Measurements from ENCODE around the gene FOXK2.

The FOXK2 gene

DNA sequence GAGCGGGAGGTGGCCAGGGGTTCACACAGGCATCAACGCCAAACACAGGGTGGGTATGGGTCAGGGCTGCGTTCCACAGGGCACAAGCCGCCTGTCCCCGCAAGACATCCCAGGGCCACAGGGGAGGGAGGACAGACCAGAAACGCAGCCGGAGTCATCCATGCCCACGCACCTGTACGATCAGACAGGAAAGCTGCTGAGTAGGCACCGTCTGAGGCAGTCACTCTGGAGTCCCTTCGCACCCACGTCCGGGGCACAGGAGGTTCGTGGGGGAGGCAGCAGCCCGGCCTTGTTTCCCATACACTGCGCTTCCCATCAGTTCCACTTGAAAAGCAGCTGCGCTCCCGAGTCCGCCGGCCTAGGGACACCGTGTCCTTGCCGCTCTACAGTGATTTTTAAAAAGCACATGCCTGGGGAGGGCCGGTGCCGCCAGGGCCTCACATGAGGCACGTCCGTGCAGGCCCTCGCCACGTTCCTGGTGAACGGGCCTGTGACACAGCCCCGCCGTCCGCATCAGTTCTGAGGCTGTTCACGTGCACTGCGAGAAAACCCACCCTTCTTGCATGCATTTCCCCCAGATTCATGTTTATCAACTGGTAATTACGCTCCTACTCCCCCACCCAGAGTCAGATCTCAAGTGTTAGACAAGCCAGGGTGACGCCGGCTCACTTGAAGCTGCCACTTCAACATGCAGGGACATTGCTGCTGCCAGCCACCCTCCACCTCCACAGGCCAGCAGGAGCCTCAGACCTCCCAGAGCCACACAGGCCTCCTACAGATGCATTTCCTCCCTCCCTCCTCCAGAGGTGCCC lies 94.0 kb downstream of the FOXK2 start:
- DNase-seq: no peak

- DNase-seq: no peak
These were observed 94.6 kb downstream of the FOXK2 start for GRCh38 chr17:82614095-82614631.

DNA sequence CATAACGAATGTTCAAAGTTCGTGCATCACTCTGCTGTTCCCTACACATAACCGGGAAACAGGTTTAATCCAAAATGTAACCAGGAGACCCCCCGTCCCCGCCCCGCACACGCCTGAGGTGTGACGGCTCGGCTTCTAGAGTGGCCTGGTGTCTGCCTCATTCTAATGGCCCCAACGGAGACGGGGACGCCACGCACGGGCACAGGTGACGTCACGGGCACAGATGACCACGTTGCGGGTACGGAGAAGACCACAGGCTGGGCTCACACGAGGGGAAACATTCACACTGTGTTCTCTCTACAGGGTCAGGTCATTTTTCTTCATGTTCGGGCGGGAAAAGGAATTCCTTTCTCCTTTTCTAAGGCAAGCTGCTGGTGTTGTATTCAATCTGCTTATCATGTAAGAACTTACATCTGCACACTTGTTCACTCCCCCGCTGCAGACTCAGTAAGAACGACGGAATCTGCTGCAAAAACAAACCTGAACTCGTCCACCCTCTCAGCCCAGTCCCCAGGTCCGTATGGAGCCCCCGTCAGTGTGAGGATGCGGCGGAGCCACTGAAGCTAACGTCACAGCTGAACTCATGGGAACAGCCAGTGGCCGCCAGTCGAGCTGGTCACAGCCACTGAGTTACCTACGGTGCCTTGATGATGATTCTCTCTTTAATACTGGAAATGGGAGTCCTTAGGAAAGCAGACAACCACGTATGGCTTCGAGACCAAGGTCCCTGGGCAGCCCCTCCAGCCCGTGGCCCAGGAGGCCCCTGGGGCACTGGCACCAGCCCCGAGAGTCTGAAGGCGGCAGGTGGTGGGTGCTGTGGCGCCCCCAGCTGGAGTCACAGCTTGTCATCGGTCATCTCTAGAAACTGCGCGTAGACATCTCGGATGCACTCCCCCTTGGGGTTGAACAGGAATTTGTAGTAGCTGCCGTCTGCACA lies 95.8 kb downstream of the FOXK2 start:
- DNase-seq: no peak

DNA sequence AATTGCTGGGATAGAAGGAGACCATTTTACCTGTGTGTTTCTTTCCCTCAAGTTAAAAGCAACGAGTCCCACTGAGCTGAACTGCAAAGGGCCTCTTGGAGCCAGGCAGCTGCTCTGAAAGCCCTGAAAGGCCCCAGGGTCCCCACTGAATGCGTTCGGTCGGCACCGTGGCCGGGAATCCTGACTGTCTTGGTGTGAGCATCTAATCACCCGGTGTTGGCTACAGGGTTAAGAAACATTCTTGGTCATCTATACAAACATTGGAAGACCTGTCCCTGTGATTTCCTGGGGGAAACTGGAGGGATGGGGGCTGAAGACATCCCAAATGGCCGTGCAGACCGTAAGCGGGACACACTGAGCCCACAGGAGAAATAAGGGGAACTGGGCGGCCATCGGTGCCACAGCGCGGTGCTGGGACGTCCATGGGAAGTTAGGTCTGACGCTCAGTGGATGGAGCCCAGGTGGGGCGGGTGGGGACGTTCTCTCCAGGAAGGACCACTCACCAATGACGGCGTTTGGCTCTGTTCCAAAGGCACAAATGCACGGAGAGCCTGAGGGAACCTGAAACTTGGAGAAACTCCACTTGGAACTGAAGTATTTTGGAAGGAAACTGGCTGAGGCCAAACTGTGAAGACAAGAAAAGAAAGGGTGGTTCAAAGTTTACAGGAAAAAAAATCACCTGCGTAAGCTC lies 96.6 kb downstream of the FOXK2 start:
- no peak for DNase-seq

DNA sequence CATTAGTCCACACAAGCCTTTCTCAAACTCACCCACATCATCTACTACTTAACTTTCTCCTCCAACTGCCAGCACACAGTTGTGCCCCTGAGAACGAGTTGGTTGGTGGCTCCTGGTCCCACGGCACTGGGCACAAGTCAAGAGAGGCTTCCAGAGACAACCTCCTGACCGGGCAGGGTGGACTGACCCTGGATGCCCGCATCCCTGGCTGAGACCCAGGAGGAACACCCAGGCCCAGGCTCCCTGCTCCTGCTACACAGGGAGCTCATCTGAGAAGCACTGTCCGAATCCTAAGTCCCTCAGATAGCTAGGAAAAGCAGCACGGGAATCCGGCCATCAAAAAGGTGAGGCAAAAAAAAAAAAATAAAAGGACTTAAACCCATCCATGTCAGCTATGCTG lies 99.7 kb downstream of the FOXK2 start:
- no peak for DNase-seq

DNA sequence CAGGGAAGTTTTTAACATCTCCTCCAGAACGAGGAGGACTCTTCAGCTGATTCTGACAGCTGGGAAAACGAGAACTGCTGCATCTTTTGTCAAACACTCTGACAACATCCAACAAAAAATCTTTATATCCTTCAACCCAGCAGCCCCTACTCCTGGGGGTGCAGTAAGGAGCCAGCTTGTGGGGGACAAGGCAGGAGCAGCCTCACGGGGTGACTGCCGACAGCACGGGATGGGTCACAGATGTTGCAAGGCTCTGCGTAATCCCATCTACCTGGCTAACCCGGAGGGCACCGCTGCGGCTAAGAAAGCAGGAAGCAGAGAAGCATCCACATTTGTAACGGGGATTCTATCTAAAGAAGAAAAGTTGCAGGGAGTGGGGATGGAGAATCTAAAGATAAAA lies 100.1 kb downstream of the FOXK2 start:
- DNase-seq: no peak

DNA sequence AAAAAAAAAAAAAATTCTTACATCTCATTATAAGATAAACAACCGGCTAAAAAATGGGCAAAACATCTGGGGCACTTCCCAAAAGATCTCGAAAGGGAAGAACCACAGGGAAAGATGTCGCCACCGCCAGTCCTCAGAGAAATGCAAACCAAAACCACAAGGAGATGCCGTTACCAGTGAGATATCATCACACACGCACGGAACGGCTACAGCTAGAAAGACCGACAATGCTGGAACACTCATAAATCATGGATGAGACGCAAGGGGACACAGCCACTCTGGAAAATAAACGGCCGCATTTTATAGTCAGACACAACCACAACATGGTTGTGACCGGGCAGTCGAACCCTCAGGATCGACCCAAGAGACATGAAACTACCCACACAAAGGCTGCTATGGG lies 104.2 kb downstream of the FOXK2 start:
- DNase-seq: no peak

DNA sequence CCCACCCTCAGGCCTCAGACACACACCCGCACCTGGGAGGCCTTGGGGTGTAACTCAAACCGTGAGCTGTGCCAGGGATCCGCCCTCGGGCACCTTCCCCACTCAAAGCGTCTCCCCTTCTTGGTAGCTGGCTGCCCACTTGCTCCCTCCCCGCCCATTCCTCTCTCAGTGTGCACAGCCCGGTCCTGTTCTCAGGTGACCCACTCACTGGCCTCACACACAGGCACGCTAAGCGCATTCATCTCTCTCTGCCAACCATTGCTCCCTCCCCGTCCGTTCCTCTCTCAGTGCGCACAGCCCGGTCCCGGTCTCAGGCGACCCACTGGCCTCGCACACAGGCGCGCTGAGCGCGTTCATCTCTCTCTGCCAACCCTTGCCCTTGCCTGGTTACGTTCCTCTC lies 107.9 kb downstream of the FOXK2 start:
- DNase-seq: no peak

- DNase-seq: no peak
These were observed 110.2 kb downstream of the FOXK2 start for GRCh38 chr17:82629748-82630147.

DNA sequence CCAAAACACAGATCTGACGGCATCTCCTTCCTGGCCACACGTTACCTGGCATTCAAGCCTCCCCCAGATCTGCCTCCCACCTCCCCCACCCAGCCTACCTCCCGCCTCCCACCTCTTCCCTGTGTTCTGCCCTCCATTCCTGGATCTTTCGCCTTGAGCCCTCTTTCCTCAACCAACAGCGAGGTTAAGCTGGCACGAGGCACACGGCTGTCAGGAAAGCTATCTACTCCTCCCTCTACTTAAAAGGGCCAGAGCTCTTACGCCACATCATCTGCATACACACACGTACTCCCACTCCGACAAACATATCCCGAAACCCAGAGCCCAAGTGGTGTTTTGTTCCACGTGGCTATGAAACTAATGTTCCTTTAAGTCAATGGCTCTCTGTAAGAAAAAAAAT lies 110.7 kb downstream of the FOXK2 start:
- DNase-seq: no peak

DNA sequence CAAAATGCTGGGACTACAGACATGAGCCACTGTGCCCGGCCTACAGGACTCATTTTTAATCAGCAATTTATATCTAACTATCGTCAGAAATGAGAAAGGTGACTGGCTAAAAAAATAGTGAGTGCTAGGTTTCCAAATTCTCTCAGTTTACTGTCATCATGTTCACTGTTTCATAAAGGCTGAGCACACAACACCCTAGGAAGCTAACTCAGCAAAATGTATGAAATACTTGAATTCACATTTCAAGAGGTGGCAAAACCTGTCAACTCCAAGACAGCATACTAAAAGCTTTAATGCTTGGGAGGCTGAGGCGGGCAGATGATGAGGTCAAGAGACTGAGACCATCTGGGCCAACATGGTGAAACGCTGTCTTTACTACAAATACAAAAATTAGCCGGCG lies 112.0 kb downstream of the FOXK2 start:
- DNase-seq: no peak

DNA sequence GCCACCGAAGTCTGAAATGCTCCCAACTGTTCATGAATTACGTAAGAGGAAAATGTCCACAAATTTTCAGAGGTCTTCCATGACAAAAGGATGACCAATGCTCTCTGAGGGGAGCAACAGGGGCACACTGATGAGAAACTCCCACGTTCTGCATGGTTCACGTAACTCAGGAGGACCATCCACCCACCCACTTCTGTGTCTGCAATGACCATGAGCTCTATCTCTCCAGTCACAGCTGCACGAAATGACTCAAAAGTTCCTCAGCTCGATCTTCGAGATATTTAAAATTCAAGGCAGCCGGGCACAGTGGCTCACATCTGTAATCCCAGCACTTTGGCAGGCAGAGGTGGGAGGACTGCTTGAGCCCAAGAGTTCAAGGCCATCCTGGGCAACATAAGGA lies 112.9 kb downstream of the FOXK2 start:
- DNase-seq: no peak

DNA sequence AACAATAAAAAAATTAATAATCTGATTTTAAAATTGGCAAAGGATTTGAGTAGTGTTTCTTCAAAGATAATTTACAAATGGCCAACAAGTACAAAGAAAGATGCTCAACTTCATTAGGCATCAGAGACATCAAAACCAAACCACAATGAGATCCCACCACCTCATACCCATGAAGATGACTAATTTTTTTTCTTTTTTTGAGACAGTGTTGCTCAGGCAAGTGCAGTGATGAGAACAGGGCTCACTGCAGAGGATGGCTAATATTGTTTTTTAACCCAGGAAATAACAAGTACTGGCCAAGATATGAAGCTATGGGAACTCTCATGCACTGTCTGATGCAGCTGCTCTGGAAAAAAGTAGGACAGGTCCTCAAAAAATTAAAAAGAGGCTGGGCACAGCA lies 113.8 kb downstream of the FOXK2 start:
- no peak for DNase-seq

DNA sequence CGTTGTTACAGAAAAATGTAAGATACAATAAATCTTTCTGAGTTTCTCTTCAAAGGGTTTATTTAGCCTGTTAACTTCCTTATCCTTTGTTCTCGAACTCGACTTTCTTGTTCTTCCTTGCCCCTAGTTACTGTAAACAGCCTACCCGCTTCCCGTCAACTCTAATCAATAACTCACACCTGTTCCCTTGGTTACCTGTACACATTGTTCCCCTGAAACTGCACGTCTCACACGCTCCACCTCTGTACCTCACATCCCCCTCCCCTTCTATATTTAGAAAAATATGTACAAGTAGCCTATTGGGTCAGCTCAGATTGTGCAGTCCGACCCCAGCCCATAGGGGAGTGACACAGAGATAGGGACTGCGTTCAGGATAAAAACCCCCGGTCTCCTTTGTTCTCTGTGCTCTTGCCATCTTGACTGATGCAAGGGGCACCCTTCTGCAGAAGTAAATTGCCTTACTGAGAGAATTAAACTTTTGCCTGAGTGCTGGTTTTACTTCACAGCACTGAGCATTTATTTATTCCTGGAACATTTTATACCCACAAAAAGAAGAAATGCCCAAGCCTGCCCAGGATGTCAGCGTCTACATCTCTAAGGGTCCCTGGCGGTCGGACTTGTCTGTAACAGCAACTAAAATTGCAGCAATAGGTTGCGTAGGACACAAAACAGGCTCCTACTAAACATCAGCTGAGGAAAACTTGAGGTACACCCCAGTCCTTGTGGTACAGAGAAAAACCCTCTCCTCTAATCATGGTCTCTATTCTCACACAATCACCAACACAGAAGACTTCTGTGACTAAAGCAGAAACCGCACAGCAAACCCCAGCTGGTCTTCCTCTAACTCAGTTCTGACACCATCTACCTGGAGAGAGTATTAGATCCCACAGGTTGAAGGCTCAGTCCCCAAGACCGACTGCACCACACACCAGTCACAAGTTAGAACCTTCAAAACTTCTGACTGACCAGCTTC lies 117.4 kb downstream of the FOXK2 start:
- DNase-seq: peak; percentile 99

GRCh38 chr17:82638183-82638773 lies 118.7 kb downstream of the FOXK2 start:
- DNase-seq: no peak

GRCh38 chr17:82639628-82640027 lies 120.1 kb downstream of the FOXK2 start:
- DNase-seq: no peak

DNA sequence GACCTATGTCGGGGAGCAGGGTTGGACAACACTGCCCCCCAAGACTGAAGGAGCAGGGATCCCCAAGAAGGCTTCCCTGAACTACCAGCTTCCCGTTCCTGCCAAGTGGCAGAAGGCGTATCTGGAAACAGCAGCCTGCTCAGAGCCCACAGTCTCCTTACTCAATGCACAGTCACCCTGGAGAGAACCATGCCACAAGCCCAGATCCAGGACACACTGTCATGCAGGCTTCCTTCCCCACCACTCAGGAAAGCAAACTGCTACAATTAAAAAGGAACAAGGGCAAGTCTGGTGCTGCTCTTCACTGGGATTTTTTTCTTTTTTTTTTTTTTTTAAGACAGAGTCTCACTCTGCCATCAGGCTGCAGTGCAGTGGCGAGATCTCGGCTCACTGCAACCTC lies 120.5 kb downstream of the FOXK2 start:
- DNase-seq: no peak

GRCh38 chr17:82642022-82642421 lies 122.5 kb downstream of the FOXK2 start:
- DNase-seq: no peak

DNA sequence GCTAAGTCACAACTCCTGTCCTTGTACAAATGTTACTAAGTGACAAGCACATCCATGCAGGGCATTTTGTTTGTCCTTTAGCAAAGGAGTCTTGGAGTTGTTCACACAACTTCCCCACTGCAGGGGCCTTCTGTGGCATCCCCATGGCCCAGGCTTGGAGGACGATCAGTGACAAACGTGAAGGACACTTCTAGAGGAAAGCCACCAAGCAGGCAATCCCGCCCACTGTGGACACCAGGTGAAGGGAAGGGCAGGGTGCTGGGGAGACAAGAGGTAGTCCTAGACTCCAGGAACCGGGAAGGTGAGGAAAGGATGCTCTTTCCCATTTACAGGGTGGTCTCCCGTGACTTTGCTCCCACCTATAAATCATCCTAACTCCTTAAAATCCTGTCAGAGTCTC lies 124.6 kb downstream of the FOXK2 start:
- no peak for DNase-seq

DNA sequence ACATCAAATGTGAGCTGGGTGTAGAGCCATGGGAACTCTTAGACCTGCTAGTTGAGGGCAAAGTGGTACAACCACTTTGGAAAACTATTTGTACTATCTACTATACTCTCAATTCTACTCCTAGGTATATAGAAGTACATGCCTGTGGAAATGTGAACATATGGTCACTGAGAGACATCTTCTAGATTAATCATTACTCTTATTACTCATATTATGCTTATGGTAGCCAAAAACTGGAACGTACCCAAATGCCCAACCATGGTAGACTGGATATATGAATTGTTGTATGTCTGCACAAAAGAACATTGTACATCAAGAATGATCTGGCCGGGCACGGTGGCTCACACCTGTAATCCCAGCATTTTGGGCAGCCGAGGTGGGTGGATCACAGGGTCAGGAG lies 126.0 kb downstream of the FOXK2 start:
- no peak for DNase-seq

DNA sequence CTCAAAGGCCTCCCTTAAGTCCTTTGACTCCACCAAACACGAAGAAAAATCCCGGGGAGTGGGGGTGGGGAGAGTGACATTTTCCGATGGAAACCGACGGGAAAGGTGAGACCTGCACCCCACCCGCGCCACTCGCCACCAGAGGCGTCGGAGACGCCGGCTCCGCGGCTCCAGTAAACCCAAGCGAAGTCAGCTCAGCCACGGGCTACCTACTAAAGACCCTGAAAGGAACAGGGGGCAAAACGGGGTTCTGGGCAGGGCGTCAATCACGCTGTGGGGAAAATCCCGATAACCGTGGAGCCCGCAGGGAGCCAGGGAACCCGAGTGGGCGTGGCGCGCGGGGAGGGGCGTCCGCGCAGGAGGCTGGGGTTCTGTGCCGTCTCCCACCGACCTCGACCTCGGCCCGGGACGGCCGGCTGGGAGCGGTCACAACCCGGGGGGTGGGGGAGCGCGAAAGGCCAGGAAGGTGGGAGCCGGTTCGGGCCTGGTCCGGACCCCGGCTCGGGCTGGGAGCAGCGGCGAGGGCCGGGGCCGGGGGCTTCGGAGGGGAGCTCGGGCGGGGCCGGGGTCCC lies 128.1 kb downstream of the FOXK2 start:
- DNase-seq: no peak

Data from NCI-H748 treated with DMSO at 0.1 percent for 48 hours (cell line).